ENCODE measurements around the gene AGBL4.

Gene AGBL4

DNA sequence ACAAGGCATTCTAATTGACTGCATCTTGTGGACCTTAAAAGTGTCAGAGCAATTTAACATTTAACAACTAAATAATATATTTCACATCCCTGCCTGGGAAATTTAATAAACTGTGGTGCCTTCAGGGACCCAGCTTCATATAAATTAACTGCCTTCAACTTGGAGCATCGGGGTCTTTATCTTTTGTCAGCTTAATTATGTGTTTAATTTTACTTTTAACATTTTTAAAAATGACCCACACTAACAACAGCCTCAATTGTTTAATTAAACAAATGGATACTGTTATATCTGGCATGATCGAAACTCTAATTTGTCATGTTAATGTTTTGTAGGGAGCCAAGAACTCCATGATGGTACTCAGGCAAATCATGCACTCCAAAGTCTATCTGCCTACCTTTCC is 857.7 kb downstream of the AGBL4 start:
- TF ChIP-seq, protein P1, sequence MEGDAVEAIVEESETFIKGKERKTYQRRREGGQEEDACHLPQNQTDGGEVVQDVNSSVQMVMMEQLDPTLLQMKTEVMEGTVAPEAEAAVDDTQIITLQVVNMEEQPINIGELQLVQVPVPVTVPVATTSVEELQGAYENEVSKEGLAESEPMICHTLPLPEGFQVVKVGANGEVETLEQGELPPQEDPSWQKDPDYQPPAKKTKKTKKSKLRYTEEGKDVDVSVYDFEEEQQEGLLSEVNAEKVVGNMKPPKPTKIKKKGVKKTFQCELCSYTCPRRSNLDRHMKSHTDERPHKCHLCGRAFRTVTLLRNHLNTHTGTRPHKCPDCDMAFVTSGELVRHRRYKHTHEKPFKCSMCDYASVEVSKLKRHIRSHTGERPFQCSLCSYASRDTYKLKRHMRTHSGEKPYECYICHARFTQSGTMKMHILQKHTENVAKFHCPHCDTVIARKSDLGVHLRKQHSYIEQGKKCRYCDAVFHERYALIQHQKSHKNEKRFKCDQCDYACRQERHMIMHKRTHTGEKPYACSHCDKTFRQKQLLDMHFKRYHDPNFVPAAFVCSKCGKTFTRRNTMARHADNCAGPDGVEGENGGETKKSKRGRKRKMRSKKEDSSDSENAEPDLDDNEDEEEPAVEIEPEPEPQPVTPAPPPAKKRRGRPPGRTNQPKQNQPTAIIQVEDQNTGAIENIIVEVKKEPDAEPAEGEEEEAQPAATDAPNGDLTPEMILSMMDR (conservative IDR thresholded peaks at IDR 0.05; ENCODE audit: low read depth) = no peak
- no peak overlapping the region for H3K27ac ChIP-seq
- no peak for DNase-seq (ENCODE audit: low spot score)
- CTCF ChIA-PET = no interaction called here
- POLR2A ChIA-PET (ENCODE audit: low non-redundant PET) = no interaction called here

DNA sequence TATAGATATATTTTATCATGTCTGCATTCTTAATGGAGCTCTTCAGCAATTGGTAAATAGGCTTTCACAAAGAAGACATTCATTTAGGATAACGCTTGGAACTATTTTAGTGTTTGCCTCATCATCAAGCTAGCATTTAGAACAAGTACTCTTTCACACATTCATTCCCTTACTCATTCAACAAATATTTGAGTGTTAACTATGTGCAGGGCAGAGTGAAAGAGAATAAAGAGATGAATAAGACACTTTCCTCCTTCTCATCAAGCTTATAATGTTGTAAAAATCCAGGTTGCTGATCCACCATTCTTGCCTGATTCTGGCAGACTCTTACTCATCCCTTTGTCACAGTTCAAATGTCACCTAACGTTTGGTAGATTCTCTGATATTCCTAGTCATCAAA is 860.7 kb downstream of the AGBL4 start:
- no peak for DNase-seq (ENCODE audit: low spot score)
- TF ChIP-seq, protein P1 (conservative IDR thresholded peaks at IDR 0.05; ENCODE audit: low read depth) = no peak
- POLR2A ChIA-PET (ENCODE audit: low non-redundant PET) = no interaction called here
- CTCF ChIA-PET = no interaction called here
- no peak overlapping the region for H3K27ac ChIP-seq

DNA sequence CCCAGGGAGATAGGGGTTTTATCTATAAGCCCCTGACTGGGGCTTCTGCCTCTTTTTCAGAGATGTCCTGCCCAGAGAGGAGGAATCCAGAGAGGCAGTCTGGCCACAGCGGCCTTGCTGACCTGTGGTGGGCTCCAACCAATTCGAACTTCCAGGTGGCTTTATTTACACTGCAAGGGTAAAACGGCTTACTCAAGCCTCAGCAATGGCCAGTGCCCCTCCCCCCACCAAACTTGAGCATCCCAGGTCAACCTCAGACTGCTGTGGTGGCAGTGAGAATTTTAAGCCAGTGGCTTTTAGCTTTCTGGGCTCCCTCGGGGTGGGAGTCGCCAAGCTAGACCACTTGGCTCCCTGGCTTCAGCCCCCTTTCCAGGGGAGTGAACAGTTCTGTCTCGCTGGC is 863.1 kb downstream of the AGBL4 start:
- H3K27ac ChIP-seq = no peak overlapping the region
- CTCF ChIA-PET = no interaction called here
- POLR2A ChIA-PET (ENCODE audit: low non-redundant PET) = no interaction called here
- DNase-seq (ENCODE audit: low spot score) = no peak
- TF ChIP-seq, protein P1 (conservative IDR thresholded peaks at IDR 0.05; ENCODE audit: low read depth) = no peak

DNA sequence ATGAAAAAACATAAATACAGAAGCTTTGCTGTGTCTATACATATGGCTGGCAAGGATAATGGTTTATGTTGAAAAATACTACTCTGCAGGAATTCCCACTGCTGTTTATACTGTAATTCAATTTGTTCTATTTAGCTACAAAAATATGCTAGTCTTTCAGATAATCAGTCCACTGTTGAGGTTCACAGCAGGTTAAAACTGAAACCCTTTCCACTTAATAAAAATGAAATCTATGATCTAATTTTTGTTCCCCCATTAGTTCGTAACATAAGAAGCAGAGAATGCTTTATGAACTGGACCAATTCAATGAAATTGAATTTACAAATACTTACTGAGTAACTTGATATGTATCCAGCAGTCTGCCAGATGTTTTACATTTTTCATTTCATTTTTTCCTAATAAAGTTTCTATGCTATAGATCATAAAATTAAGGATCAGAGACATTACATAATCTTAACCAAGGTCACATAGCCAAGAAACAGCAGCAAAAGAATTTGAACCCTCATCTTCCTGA is 887.0 kb downstream of the AGBL4 start:
- no peak overlapping the region for H3K27ac ChIP-seq
- CTCF ChIA-PET = interaction anchor here (0.6 kb wide), 1 partner anchor 1050 kb away, joined by 3 read pairs; no protein-coding TSS in a partner anchor
- TF ChIP-seq, protein P1 (conservative IDR thresholded peaks at IDR 0.05; ENCODE audit: low read depth) = no peak
- POLR2A ChIA-PET (ENCODE audit: low non-redundant PET) = no interaction called here
- DNase-seq (ENCODE audit: low spot score) = no peak

DNA sequence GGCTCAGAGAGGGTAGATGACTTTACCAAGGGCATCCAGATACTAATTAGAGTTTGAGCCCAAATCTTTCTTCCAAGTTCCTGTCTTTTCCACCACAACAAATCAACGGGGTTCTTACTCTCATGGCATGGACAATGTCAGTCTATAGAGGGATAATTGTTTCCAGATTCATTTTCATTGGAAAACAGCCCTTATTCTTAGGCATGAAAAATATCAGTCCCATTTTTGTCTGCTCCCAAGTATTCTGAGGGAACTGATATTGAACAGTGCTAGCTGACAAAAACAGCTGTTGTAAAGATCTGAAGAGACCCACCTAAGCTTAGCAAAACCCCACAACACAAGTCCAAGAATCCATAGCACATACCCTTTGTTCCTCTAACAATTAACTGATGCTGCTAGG is 898.0 kb downstream of the AGBL4 start:
- no peak overlapping the region for H3K27ac ChIP-seq
- CTCF ChIA-PET = no interaction called here
- DNase-seq (ENCODE audit: low spot score) = no peak
- POLR2A ChIA-PET (ENCODE audit: low non-redundant PET) = no interaction called here
- TF ChIP-seq, protein P1 (conservative IDR thresholded peaks at IDR 0.05; ENCODE audit: low read depth) = no peak

DNA sequence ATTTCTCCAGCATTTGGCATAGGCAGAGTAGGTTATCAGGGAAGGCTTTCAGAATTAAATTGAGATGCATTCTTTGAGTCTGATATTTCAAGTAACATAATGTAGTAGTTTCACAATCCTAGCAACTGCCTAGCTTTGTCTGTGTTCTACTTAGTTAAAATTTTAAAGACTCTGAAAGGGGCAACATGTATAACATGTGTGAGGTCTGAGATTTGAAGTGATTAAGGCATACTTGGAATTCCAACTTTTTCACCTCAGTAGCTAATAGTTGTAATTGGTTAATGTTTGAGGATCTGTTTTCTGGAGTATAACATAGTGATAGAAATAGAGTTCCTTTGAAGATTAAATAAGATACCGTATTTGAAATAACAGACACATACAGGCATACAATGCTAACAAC is 911.8 kb downstream of the AGBL4 start:
- no peak for DNase-seq (ENCODE audit: low spot score)
- TF ChIP-seq, protein P1 (conservative IDR thresholded peaks at IDR 0.05; ENCODE audit: low read depth) = no peak
- POLR2A ChIA-PET (ENCODE audit: low non-redundant PET) = no interaction called here

DNA sequence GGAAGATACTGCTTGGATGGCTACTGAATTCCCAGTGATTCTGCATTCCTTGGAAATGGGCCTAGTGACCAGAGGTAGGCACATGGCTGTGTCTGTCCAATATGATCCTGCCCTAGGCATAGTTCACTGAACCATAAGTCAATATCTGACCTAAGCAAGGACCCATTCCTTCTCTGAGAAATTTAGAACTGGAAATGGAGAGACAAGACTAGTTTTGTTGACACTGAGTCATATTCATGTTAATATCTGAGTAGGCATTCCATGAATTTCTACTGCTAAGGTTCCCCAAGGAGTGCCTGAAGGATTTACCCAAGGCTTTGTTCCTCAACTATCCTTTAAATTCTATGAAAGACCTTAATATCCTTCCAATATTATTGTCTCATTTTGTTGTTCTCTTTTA is 917.3 kb downstream of the AGBL4 start:
- TF ChIP-seq, protein P1 (conservative IDR thresholded peaks at IDR 0.05; ENCODE audit: low read depth) = no peak
- DNase-seq (ENCODE audit: low spot score) = no peak
- H3K27ac ChIP-seq = no peak overlapping the region
- POLR2A ChIA-PET (ENCODE audit: low non-redundant PET) = no interaction called here
- CTCF ChIA-PET = no interaction called here

More for the DNA sequence above, 911.8 kb downstream of the AGBL4 start:
- CTCF ChIA-PET = no interaction called here
- no peak overlapping the region for H3K27ac ChIP-seq

Data from RWPE1 (cell line).